ENCODE results near the gene VGLL3. TPM values are rescaled to one million over a fixed set of nuclear protein-coding genes. Genes with fewer than 3 reads are reported as not detected.

Gene VGLL3
- total and polyA plus RNA-seq, 8 donors, result 20.8 to 55.3 (median 25.6) TPM

GRCh38 chr3:86990012-86990733 lies 776 bp downstream of the VGLL3 start:
- Histone ChIP-seq H3K27me3 (peaks cover 0 to 51% of the 10 kb centered on the region in 2 donors), H3K4me3 (peak overlapping the region; percentile 44 to 45), H3K9me3 (no peaks in the 10 kb centered on the region), H3K4me1 (no peaks in the 10 kb centered on the region), H3K27ac (peak overlapping the region; percentile 69 to 89), H3K36me3 (no peaks in the 10 kb centered on the region)
- DNase-seq (peak in 2 of 4 donors; percentile 35 to 81), ATAC-seq (peak; percentile 32)
- intact Hi-C loops (cut with DNase I), result no loop called here
- TF ChIP-seq CTCF (IDR thresholded peaks at IDR 0.05), result no peak

GRCh38 chr3:86989611-86990010 lies 1.3 kb downstream of the VGLL3 start:
- TF ChIP-seq CTCF (IDR thresholded peaks at IDR 0.05), result no peak
- Histone ChIP-seq H3K4me3 (peak overlapping the region; percentile 44 to 45), H3K27ac (peak overlapping the region; percentile 69 to 89), H3K4me1 (no peaks in the 10 kb centered on the region), H3K36me3 (no peaks in the 10 kb centered on the region), H3K27me3 (peaks cover 0 to 51% of the 10 kb centered on the region in 2 donors), H3K9me3 (no peaks in the 10 kb centered on the region)
- DNase-seq (no peak), ATAC-seq (no peak)
- intact Hi-C loops (cut with DNase I), result no loop called here

GRCh38 chr3:86989006-86989405 lies 1.9 kb downstream of the VGLL3 start:
- peak overlapping the region; percentile 69 to 89 for H3K27ac ChIP-seq
- no peak for DNase-seq
- H3K36me3 ChIP-seq, result no peaks in the 10 kb centered on the region
- intact Hi-C loops (cut with DNase I), result no loop called here
- no peak for TF ChIP-seq CTCF (IDR thresholded peaks at IDR 0.05)
- peak overlapping the region; percentile 44 to 45 for H3K4me3 ChIP-seq
- H3K27me3 ChIP-seq, result peaks cover 0 to 51% of the 10 kb centered on the region in 2 donors
- ATAC-seq, result no peak
- H3K9me3 ChIP-seq, result no peaks in the 10 kb centered on the region
- no peaks in the 10 kb centered on the region for H3K4me1 ChIP-seq

- DNase-seq (no peak), ATAC-seq (no peak)
- Histone ChIP-seq H3K27me3 (peaks cover 0 to 51% of the 10 kb centered on the region in 2 donors), H3K27ac (peak overlapping the region in 1 of 2 donors; percentile 89), H3K9me3 (no peaks in the 10 kb centered on the region), H3K36me3 (no peaks in the 10 kb centered on the region), H3K4me3 (no peak overlapping the region), H3K4me1 (no peaks in the 10 kb centered on the region)
- intact Hi-C loops (cut with DNase I), result no loop called here
- no peak for TF ChIP-seq CTCF (IDR thresholded peaks at IDR 0.05)
These were observed 2.7 kb downstream of the VGLL3 start for GRCh38 chr3:86988235-86988634.

GRCh38 chr3:86987421-86987715 lies 3.6 kb downstream of the VGLL3 start:
- H3K27ac ChIP-seq, result peak overlapping the region in 1 of 2 donors; percentile 89
- no peaks in the 10 kb centered on the region for H3K36me3 ChIP-seq
- ATAC-seq (no peak), DNase-seq (no peak)
- H3K9me3 ChIP-seq, result no peaks in the 10 kb centered on the region
- peaks cover 0 to 49% of the 10 kb centered on the region in 2 donors for H3K27me3 ChIP-seq
- TF ChIP-seq CTCF (IDR thresholded peaks at IDR 0.05), result no peak
- H3K4me1 ChIP-seq, result no peaks in the 10 kb centered on the region
- intact Hi-C loops (cut with DNase I), result no loop called here
- no peak overlapping the region for H3K4me3 ChIP-seq

Measured in left lung (tissue), 10 donors.